ENCODE results near the gene ITK.

ITK gene

DNA sequence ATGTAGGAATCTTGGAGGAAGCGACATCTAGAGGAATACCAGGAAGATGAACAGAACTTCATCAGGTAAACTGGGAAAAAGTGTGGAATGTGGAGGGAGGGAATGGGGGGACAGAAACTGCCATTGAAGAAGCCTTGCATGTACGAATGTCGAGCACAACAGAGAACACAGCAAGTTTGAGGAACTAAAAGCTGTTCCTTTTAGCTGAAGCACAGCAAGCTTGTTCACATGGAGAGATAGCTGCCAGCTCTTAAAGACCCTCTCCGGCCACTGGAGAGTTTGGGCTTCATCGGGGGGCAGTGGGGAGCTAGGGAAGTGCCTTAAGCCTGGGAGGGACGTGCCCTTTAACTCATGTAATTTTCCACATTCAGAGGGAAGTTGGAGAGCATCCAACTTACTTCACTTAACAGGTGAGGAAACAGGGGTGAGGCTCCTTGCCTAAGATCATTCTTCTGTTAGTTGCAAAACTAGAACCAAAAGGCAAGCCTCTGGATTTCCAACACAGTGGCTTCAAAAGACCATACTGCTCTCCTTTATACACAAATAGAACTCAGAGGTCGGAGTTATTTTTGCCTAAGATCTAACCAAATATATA is 83.0 kb downstream of the ITK start:
- no peak for TF ChIP-seq CEBPB (IDR thresholded peaks at IDR 0.05)
- TF ChIP-seq, protein P1, sequence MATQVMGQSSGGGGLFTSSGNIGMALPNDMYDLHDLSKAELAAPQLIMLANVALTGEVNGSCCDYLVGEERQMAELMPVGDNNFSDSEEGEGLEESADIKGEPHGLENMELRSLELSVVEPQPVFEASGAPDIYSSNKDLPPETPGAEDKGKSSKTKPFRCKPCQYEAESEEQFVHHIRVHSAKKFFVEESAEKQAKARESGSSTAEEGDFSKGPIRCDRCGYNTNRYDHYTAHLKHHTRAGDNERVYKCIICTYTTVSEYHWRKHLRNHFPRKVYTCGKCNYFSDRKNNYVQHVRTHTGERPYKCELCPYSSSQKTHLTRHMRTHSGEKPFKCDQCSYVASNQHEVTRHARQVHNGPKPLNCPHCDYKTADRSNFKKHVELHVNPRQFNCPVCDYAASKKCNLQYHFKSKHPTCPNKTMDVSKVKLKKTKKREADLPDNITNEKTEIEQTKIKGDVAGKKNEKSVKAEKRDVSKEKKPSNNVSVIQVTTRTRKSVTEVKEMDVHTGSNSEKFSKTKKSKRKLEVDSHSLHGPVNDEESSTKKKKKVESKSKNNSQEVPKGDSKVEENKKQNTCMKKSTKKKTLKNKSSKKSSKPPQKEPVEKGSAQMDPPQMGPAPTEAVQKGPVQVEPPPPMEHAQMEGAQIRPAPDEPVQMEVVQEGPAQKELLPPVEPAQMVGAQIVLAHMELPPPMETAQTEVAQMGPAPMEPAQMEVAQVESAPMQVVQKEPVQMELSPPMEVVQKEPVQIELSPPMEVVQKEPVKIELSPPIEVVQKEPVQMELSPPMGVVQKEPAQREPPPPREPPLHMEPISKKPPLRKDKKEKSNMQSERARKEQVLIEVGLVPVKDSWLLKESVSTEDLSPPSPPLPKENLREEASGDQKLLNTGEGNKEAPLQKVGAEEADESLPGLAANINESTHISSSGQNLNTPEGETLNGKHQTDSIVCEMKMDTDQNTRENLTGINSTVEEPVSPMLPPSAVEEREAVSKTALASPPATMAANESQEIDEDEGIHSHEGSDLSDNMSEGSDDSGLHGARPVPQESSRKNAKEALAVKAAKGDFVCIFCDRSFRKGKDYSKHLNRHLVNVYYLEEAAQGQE (IDR thresholded peaks at IDR 0.05; ENCODE audit: low read depth) = no peak
- TF ChIP-seq EGR1 (IDR thresholded peaks at IDR 0.05) = no peak
- no peak for TF ChIP-seq TAF1 (IDR thresholded peaks at IDR 0.05; ENCODE audit: low read depth)
- TF ChIP-seq TCF12 (IDR thresholded peaks at IDR 0.05; ENCODE audit: low read depth) = no peak

DNA sequence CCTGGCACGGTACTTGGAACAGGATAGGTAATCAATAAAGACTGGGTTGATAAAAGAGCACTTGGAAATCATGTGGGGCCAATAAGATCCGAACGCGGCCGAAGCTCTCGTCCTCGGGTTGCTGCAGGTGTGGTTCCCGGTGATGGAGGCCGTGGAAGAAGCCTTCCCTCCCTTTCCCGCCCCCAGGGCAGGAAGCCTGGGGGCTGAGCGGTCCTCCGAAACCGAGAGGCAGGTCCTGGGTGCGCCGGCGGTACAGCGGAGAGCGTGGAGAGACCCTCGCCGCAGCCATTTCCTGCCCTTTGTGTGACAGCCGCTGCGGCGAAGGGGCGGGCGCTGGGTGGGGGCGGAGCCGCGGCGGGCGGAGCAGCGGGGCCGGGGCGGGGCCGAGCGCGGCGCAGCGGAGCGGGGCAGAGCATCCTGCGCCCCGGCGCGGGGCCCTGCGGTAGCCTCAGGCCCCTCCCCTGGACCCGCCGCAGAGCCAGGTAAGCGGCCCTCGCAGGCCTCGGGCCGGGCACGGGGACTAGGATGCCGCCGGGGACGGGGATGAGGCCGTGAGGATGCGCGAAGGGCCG is 85.2 kb downstream of the ITK start, which contains the start of gene CYFIP2:
Gene CYFIP2 (plus strand): TSS at position 410 of the 572 bp plus-strand sequence. CDS start 19,239 bp downstream, outside the sequence.
- TF ChIP-seq TCF12 (IDR thresholded peaks at IDR 0.05; ENCODE audit: low read depth) (no peak), EP300 (IDR thresholded peaks at IDR 0.05; ENCODE audit: borderline replicate concordance) (no peak), ZBTB7A (IDR thresholded peaks at IDR 0.05; ENCODE audit: low read depth) (no peak; the same call in 1 of the 2 replicates), FOXM1 (IDR thresholded peaks at IDR 0.05; ENCODE audit: borderline replicate concordance, low read depth) (no peak), RAD21 (IDR thresholded peaks at IDR 0.05; ENCODE audit: low read depth) (no peak), TEAD4 (IDR thresholded peaks at IDR 0.05) (no peak), YY1 (IDR thresholded peaks at IDR 0.05; ENCODE audit: low read depth) (peak; percentile 75), EGR1 (IDR thresholded peaks at IDR 0.05) (no peak)
- TF ChIP-seq, protein P2, sequence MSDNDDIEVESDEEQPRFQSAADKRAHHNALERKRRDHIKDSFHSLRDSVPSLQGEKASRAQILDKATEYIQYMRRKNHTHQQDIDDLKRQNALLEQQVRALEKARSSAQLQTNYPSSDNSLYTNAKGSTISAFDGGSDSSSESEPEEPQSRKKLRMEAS (IDR thresholded peaks at IDR 0.05) = peak; percentile 62
- TF ChIP-seq, protein P3, sequence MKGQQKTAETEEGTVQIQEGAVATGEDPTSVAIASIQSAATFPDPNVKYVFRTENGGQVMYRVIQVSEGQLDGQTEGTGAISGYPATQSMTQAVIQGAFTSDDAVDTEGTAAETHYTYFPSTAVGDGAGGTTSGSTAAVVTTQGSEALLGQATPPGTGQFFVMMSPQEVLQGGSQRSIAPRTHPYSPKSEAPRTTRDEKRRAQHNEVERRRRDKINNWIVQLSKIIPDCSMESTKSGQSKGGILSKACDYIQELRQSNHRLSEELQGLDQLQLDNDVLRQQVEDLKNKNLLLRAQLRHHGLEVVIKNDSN (IDR thresholded peaks at IDR 0.05) = no peak

DNA sequence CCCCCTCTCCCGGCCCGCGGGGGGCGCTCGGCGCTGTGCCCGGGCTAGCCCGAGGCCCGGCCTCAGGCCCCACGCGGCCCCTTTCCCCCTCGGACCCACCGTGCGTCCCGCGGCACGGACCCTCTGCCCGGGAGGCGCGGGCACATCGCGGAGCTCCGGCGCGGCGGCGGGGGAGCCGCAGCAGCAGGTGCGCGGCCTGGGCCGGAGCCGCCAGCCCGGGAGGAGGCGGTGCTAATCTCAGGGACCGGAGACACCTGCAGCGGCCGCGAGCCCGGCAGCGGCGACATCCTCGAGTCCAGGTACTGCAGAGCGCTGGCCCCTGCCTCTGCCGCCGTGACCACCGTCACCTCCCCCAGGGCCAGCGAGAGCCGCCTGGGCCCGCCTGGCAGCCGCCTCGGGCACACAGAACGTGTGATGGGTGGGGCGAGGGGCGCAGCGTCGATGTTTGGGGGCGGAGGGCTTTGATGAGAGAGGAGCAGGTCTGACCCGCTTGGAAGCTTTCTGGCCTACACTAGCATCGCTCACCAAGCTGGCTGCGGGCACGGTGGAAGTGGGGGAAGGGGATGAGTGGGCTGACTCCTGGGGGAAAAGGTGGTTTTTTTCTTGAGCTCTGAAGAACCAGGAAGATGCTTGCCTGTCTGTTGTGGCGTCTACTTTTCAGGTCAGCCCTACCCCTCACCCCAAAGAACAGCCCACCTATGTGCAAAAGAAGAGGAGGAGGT is 85.8 kb downstream of the ITK start:
- TF ChIP-seq ZBTB7A (IDR thresholded peaks at IDR 0.05; ENCODE audit: low read depth) (peak; percentile 46; the same call in 1 of the 2 replicates), RAD21 (IDR thresholded peaks at IDR 0.05; ENCODE audit: low read depth) (no peak), TCF12 (IDR thresholded peaks at IDR 0.05; ENCODE audit: low read depth) (peak; percentile 20; the same call in 1 of the 2 replicates), YY1 (IDR thresholded peaks at IDR 0.05; ENCODE audit: low read depth) (no peak)

DNA sequence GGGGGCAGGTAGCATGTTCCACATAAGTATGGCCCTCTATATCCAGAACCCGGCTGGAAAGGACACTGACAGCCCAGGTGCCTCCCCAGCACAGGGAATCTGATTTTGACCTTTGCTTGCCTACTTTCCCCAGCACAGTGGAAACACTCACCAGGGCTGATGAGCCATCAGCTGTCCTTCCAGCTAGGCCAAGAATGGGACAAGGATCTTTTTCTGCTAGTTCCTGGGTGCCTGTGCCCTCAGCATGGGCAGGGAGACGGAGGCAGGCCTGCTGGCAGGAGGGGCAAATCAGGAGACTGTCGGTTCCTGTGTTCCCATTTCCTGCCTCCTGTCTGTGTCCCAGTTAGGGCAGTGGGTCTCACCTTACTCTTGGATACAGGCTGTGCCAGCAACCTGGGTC is 86.4 kb downstream of the ITK start:
- TF ChIP-seq TAF1 (IDR thresholded peaks at IDR 0.05; ENCODE audit: low read depth) (no peak), FOXM1 (IDR thresholded peaks at IDR 0.05; ENCODE audit: borderline replicate concordance, low read depth) (no peak), NFIC (IDR thresholded peaks at IDR 0.05) (no peak), EP300 (IDR thresholded peaks at IDR 0.05; ENCODE audit: borderline replicate concordance) (no peak), CEBPB (IDR thresholded peaks at IDR 0.05) (no peak), RAD21 (IDR thresholded peaks at IDR 0.05; ENCODE audit: low read depth) (no peak), EGR1 (IDR thresholded peaks at IDR 0.05) (no peak), CREB1 (IDR thresholded peaks at IDR 0.05; ENCODE audit: low read depth) (no peak), TEAD4 (IDR thresholded peaks at IDR 0.05) (no peak)
- TF ChIP-seq, protein P1 (IDR thresholded peaks at IDR 0.05; ENCODE audit: low read depth) = no peak
- TF ChIP-seq, protein P2 (IDR thresholded peaks at IDR 0.05) = no peak
- TF ChIP-seq, protein P3 (IDR thresholded peaks at IDR 0.05) = no peak

DNA sequence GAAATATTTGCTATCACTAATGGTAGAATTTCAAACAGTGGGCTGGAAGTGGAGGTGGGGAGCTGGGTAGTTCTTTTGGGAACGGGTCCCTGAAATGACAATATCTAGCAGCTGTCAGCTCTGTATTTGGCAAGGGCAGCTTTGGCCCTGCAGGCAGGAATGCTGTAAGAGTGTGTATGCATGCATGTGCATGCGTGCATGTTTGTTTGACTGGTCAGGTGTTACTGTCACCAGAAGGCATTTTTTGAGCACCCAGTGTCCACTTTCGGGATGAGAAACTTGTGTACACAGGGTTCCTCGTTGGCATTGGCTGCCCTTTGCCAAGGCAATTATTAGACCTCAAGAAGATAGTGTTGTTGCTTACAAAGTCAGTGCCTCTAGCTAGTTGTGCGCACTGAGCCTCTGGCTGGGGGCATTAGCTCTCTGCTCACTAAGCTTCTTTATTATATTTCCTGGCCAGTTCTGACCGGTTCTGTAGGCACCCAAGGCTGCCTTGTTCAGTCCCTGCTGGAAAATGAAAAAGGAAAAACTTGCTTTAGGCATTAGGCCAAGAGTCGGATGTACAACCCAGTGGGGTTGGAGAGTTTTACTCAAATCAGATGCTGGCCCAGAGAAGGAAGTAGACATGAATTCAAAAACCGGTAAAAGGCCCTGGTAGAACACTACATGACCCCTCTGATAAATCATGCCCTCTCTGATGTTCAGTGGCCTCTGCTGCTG is 87.3 kb downstream of the ITK start:
- TF ChIP-seq TCF12 (IDR thresholded peaks at IDR 0.05; ENCODE audit: low read depth) = no peak
- no peak for TF ChIP-seq CREB1 (IDR thresholded peaks at IDR 0.05; ENCODE audit: low read depth)
- TF ChIP-seq, protein P3 (IDR thresholded peaks at IDR 0.05) = no peak
- TF ChIP-seq EP300 (IDR thresholded peaks at IDR 0.05; ENCODE audit: borderline replicate concordance) = no peak
- TF ChIP-seq RAD21 (IDR thresholded peaks at IDR 0.05; ENCODE audit: low read depth) = no peak
- TF ChIP-seq YY1 (IDR thresholded peaks at IDR 0.05; ENCODE audit: low read depth) = no peak
- no peak for TF ChIP-seq ZBTB7A (IDR thresholded peaks at IDR 0.05; ENCODE audit: low read depth)
- TF ChIP-seq NFIC (IDR thresholded peaks at IDR 0.05) = no peak
- TF ChIP-seq TAF1 (IDR thresholded peaks at IDR 0.05; ENCODE audit: low read depth) = no peak
- TF ChIP-seq EGR1 (IDR thresholded peaks at IDR 0.05) = no peak
- TF ChIP-seq, protein P1 (IDR thresholded peaks at IDR 0.05; ENCODE audit: low read depth) = no peak
- no peak for TF ChIP-seq TEAD4 (IDR thresholded peaks at IDR 0.05)
- TF ChIP-seq, protein P2 (IDR thresholded peaks at IDR 0.05) = no peak
- TF ChIP-seq FOXM1 (IDR thresholded peaks at IDR 0.05; ENCODE audit: borderline replicate concordance, low read depth) = no peak
- TF ChIP-seq CEBPB (IDR thresholded peaks at IDR 0.05) = no peak

Data from Ishikawa (cell line).